GM23338 (cell line): ENCODE measurements around the gene DNAAF8.

Source experiments
- CREB1 ChIP-seq: fragments of 250-450 bp; sonication (Bioruptor Pico); IDR thresholded peaks from 2 replicates; pipeline ENCODE4 v1.5.0; 2020; ENCODE audit warnings: low read depth, mild to moderate bottlenecking, moderate library complexity
- EZH2phosphoT487 ChIP-seq: fragments of 200-600 bp; sonication (generic); IDR thresholded peaks from one replicate; pipeline ENCODE4 v1.8.1; 2018; ENCODE audit warnings: antibody characterized with exemption; ENCODE audit not compliant: unreplicated experiment
- ZNF331 ChIP-seq: fragments of 250-450 bp; sonication (Bioruptor Pico); IDR thresholded peaks from 2 replicates; pipeline ENCODE4 v1.5.0; 2020; ENCODE audit warnings: low read depth, mild to moderate bottlenecking, moderate library complexity
- TF ChIP-seq, protein P1 (sequence below), 2 experiments: fragments of 200-600 bp in 1 of 2; sonication (generic) in 1 of 2; conservative IDR thresholded peaks; 2 replicates each; pipeline versions ENCODE4 v1.5.1 to v1.6.1; 2016 to 2017; ENCODE audit warnings: antibody characterized with exemption in 2 of 2, low read depth in 2 of 2, mild to moderate bottlenecking in 2 of 2, moderate library complexity in 1 of 2
- TF ChIP-seq, protein P2 (sequence below): IDR thresholded peaks from one replicate; pipeline ENCODE4 v1.6.1; 2018; ENCODE audit warnings: antibody characterized with exemption; ENCODE audit not compliant: unreplicated experiment
- TF ChIP-seq, protein P3 (sequence below): IDR thresholded peaks from 2 replicates; pipeline ENCODE4 v1.6.1; 2016; ENCODE audit warnings: antibody characterized with exemption

DNA sequence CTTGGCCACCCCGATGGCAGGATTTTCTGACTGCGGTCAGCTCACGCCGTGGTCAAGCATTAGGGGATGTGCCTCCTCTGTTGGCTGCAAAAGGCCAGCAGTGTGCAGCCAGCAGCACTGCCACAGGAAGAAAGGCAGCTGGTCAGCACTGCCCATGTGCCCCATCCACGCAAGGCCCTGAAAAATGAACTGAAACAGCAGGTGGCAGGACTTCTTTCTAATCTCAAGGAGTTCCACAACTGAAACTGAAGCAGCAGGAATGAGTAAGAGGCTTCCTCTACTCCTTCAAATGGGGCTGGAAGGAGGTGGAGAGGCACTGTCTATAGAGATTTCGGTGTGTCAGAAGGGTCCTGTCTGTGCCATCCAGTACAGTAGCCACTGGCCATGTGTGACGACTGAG lies 29.5 kb downstream of the DNAAF8 start:
- TF ChIP-seq, protein P1, sequence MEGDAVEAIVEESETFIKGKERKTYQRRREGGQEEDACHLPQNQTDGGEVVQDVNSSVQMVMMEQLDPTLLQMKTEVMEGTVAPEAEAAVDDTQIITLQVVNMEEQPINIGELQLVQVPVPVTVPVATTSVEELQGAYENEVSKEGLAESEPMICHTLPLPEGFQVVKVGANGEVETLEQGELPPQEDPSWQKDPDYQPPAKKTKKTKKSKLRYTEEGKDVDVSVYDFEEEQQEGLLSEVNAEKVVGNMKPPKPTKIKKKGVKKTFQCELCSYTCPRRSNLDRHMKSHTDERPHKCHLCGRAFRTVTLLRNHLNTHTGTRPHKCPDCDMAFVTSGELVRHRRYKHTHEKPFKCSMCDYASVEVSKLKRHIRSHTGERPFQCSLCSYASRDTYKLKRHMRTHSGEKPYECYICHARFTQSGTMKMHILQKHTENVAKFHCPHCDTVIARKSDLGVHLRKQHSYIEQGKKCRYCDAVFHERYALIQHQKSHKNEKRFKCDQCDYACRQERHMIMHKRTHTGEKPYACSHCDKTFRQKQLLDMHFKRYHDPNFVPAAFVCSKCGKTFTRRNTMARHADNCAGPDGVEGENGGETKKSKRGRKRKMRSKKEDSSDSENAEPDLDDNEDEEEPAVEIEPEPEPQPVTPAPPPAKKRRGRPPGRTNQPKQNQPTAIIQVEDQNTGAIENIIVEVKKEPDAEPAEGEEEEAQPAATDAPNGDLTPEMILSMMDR (conservative IDR thresholded peaks at IDR 0.05; ENCODE audit: low read depth in 2 of 2) = no peak
- TF ChIP-seq CREB1 = no peak
- no peak for TF ChIP-seq ZNF331 (CRISPR knock-in tag)
- TF ChIP-seq, protein P2, sequence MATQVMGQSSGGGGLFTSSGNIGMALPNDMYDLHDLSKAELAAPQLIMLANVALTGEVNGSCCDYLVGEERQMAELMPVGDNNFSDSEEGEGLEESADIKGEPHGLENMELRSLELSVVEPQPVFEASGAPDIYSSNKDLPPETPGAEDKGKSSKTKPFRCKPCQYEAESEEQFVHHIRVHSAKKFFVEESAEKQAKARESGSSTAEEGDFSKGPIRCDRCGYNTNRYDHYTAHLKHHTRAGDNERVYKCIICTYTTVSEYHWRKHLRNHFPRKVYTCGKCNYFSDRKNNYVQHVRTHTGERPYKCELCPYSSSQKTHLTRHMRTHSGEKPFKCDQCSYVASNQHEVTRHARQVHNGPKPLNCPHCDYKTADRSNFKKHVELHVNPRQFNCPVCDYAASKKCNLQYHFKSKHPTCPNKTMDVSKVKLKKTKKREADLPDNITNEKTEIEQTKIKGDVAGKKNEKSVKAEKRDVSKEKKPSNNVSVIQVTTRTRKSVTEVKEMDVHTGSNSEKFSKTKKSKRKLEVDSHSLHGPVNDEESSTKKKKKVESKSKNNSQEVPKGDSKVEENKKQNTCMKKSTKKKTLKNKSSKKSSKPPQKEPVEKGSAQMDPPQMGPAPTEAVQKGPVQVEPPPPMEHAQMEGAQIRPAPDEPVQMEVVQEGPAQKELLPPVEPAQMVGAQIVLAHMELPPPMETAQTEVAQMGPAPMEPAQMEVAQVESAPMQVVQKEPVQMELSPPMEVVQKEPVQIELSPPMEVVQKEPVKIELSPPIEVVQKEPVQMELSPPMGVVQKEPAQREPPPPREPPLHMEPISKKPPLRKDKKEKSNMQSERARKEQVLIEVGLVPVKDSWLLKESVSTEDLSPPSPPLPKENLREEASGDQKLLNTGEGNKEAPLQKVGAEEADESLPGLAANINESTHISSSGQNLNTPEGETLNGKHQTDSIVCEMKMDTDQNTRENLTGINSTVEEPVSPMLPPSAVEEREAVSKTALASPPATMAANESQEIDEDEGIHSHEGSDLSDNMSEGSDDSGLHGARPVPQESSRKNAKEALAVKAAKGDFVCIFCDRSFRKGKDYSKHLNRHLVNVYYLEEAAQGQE = no peak
- TF ChIP-seq EZH2phosphoT487 = no peak
- TF ChIP-seq, protein P3, sequence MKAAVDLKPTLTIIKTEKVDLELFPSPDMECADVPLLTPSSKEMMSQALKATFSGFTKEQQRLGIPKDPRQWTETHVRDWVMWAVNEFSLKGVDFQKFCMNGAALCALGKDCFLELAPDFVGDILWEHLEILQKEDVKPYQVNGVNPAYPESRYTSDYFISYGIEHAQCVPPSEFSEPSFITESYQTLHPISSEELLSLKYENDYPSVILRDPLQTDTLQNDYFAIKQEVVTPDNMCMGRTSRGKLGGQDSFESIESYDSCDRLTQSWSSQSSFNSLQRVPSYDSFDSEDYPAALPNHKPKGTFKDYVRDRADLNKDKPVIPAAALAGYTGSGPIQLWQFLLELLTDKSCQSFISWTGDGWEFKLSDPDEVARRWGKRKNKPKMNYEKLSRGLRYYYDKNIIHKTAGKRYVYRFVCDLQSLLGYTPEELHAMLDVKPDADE = no peak
